Fibroblast of upper back skin (primary cell): ENCODE measurements around the gene NAPSA.

Experiments
- DNase-seq: peaks from one replicate; pipeline ENCODE4 v3.0.0-alpha.2; 2013

Gene NAPSA

GRCh38 chr19:50383852-50384684, 18.6 kb upstream of the NAPSA start, which contains the start of gene POLD1:
POLD1 (plus strand) TSS chr19:50384347; CDS start chr19:50398852, 14,505 bp downstream.
- peak; percentile 96 for DNase-seq

- no peak for DNase-seq
Measured at GRCh38 chr19:50383001-50383851, 17.8 kb upstream of the NAPSA start.

- no peak for DNase-seq
Measured at GRCh38 chr19:50381881-50382729, 16.7 kb upstream of the NAPSA start.

GRCh38 chr19:50380751-50381151, 15.3 kb upstream of the NAPSA start:
- DNase-seq, result no peak

GRCh38 chr19:50380137-50380536, 14.7 kb upstream of the NAPSA start:
- no peak for DNase-seq

GRCh38 chr19:50379602-50380001, 14.2 kb upstream of the NAPSA start:
- DNase-seq, result no peak

- DNase-seq, result no peak
Measured at GRCh38 chr19:50378863-50379236, 13.4 kb upstream of the NAPSA start.

GRCh38 chr19:50378169-50378862, 12.9 kb upstream of the NAPSA start:
- DNase-seq, result no peak

- no peak for DNase-seq
Measured at GRCh38 chr19:50377517-50377916, 12.1 kb upstream of the NAPSA start.

GRCh38 chr19:50377051-50377461, 11.6 kb upstream of the NAPSA start:
- no peak for DNase-seq

- DNase-seq, result peak; percentile 98
Measured at GRCh38 chr19:50376166-50377050, 11.0 kb upstream of the NAPSA start, which contains the start of gene NR1H2. NR1H2 (plus strand) TSS chr19:50376457; CDS start chr19:50377606, 1,149 bp downstream.

GRCh38 chr19:50371914-50372475, 6.6 kb upstream of the NAPSA start:
- DNase-seq, result no peak

GRCh38 chr19:50368649-50369570, 3.5 kb upstream of the NAPSA start:
- peak; percentile 91 for DNase-seq

GRCh38 chr19:50362656-50363424, 2.6 kb downstream of the NAPSA start:
- no peak for DNase-seq

GRCh38 chr19:50362030-50362412, 3.4 kb downstream of the NAPSA start:
- DNase-seq, result no peak

- no peak for DNase-seq
Measured at GRCh38 chr19:50361290-50362029, 4.0 kb downstream of the NAPSA start.

GRCh38 chr19:50359328-50359818, 6.1 kb downstream of the NAPSA start:
- no peak for DNase-seq
